Right lobe of liver (tissue), 4 donors: ENCODE results near the gene RAVER1.

Source experiments
- POLR2A ChIP-seq: fragments of 450-650 bp; IDR thresholded peaks from one replicate; pipeline ENCODE4 v1.6.1; 2017; ENCODE audit warnings: antibody characterized with exemption, mild to moderate bottlenecking
- TF ChIP-seq, protein P1 (sequence below), 4 donors: fragments of 200-600 bp in 3 of 4; fragments of 450-650 bp in 1 of 4; IDR thresholded peaks; one replicate each; pipeline versions ENCODE4 v1.5.1 to v1.8.0; 2016 to 2022; ENCODE audit warnings: antibody characterized with exemption in 4 of 4, mild to moderate bottlenecking in 2 of 4
- donor health status: DM: no; HTN: no; CAD: no.
- donor health status: DM: no; HTN: no; CAD: no.
- donor health status: DM: no; HTN: yes; CAD: no.

- TF ChIP-seq, protein P1, sequence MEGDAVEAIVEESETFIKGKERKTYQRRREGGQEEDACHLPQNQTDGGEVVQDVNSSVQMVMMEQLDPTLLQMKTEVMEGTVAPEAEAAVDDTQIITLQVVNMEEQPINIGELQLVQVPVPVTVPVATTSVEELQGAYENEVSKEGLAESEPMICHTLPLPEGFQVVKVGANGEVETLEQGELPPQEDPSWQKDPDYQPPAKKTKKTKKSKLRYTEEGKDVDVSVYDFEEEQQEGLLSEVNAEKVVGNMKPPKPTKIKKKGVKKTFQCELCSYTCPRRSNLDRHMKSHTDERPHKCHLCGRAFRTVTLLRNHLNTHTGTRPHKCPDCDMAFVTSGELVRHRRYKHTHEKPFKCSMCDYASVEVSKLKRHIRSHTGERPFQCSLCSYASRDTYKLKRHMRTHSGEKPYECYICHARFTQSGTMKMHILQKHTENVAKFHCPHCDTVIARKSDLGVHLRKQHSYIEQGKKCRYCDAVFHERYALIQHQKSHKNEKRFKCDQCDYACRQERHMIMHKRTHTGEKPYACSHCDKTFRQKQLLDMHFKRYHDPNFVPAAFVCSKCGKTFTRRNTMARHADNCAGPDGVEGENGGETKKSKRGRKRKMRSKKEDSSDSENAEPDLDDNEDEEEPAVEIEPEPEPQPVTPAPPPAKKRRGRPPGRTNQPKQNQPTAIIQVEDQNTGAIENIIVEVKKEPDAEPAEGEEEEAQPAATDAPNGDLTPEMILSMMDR (IDR thresholded peaks at IDR 0.05): no peak
- no peak for TF ChIP-seq POLR2A
These were observed 48.4 kb downstream of the RAVER1 start for GRCh38 chr19:10284960-10285278.
